ENCODE data around the gene USH1G.
"Not testable (repeated sequence)": the region's sequence is repeated elsewhere in the genome, so short reads cannot be mapped to it uniquely, and the experiment has no call there.

Gene USH1G

DNA sequence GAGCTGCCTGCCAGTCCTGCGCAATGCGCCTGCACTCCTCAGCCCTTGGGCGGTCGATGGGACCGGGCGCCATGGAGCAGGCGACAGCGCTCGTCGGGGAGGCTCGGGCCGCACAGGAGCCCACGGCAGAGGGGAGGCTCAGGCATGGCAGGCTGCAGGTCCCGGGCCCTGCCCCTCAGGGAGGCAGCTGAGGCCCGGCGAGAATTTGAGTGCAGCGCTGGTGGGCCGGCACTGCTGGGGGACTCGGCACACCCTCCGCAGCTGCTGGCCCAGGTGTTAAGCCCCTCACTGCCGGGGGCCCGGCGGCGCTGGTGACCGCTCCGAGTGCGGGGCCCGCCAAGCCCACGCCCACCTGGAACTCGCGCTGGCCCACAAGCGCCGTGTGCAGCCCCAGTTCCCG, 16.0 kb downstream of the USH1G start:
- DNase-seq (ENCODE audit: extremely low read depth in 1 of 2, low read depth in 1 of 2): no peak

DNA sequence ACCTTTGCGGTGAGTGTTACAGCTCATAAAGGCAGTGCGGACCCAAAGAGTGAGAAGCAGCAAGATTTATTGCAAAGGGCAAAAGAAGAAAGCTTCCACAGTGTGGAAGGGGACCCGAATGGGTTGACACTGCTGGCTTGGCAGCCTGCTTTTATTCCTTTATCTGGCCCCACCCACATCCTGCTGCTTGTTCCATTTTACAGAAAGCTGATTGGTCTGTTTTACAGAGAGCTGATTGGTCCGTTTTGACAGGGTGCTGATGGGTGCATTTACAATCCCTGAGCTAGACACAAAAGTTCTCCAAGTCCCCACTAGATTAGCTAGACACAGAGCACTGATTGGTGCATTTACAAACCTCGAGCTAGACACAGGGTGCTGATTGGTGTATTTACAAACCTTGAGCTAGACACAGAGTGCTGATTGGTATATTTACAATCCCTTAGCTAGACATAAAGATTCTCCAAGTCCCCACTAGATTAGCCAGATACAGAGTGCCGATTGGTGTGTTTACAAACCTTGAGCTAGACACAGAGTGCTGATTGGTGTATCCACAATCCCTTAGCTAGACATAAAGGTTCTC, 16.8 kb downstream of the USH1G start:
- DNase-seq (ENCODE audit: extremely low read depth in 1 of 2, low read depth in 1 of 2): not testable (repeated sequence)

DNA sequence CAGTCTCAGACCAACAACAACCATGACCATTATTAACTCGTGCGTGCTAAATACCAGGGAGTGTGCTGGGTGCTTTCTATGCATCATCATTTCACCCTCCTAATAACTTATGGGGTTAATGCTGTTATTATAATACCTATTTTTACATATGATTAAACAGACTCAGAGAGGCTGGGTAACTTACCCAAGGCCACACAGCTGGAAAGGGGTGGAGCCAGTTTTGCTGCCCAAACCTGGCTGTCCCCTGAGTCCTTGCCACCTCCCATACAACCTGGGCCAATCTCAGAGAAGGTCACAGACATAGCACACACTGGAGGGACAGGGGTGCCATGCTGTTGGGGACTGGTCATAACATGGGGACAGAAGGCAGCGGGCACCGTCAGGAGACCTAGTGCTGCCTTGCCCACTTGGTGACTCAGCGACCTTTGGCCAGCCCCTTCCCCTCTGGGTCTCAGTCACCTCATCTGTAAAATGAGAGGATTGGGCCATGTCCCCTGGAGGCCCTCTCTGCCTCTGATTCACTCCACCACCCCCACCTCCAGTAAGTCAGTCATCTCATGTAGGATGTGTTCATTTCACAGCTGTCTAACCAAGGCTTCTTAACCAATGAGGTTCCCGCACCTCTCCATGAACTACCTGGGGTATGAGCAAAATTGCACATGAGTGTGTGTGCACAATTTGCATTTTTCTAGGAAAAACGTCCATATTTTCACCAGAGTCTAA, 18.2 kb downstream of the USH1G start:
- no peak for DNase-seq (ENCODE audit: extremely low read depth in 1 of 2, low read depth in 1 of 2)

DNA sequence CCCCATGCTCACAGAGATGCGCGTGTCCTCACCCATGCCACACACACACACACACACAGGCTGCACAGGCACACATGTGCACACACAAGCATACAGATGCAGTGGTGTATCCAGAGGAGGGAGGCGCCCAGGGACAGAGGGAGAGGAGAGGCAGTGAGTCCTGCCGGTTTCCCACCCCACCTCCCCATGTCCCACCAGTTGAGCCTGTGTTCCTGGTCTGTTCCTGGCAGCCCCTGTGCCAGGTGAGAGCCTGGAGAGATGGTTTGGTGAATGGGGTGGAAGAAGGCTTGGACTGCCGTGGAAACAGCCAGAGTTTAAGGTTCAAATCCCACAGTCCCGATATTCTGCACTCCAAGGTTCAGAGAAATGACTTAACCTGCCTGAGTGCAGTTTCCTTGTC, 19.4 kb downstream of the USH1G start:
- no peak for DNase-seq (ENCODE audit: extremely low read depth in 1 of 2, low read depth in 1 of 2)

DNA sequence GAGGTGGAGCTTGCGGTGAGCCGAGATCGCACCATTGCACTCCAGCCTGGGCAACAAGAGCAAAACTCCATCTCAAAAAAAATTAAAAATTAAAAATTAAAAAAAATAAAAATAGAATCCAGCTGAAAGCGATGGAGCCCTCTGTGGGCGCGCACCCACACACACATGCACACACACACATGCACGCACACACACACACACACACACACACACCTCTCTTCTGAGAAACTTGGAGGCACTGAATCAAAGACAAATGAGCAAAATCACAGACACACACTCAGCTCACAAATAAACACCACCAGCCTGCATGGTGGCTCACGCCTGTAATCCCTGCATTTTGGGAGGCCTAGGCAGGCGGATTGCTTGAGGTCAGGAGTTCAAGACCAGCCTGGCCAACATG, 20.0 kb downstream of the USH1G start:
- DNase-seq (ENCODE audit: extremely low read depth in 1 of 2, low read depth in 1 of 2): no peak

DNA sequence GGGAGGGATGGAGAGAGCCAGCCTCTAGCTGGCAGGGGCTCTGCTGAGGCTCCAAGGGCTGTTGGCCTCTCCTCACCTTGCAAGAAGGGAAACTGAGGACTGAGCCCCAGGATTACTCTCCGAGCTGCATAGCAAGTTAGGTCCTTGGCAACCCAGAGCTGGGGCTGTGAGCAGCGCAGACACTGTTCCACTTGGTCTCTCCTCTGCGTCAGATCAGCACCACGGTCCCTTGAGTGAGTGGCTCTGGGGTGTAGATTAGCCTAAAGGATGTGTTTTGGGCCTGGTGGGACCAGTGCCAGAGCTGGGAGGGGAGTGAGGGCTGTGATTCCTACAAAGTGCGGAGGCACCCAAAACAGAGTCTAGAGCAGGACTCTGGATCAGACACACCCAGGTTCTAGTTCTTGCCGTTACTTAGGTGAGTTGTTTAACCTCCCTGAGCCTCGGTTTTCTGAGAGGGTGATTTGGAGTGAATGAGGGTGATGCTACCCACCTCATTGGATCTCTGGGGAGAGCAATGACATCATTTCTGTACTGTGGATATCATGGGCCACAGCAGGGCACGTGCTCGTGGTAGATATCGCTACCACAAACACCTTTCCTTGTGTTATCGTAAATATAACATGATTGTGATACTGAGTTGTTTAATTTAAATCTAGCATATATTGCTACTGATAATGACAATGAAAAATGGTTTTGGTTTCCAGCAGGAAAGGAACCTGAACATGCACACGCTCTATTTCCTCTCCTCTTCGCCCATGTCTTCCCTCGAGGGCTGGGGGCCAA, 21.5 kb downstream of the USH1G start:
- DNase-seq (ENCODE audit: extremely low read depth in 1 of 2, low read depth in 1 of 2): no peak

DNA sequence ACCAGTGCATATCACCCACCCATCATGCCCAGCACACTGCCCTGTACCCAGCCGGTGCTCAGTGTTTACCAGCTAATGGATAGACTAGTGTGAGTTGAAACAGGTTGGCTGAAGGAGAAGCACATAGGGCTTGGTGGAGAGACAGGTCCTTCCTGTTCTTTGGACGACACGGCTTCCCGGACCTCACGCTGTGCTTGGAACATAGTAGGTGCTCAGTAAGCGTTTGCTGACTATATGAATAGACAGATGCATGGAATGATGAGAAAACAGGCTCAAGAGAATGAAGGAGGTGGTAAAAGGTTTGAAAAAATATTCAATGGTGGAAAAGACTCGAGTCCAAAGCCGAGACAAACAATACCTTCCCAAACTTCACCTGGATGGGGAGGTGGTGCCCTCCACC, 22.8 kb downstream of the USH1G start:
- DNase-seq (ENCODE audit: extremely low read depth in 1 of 2, low read depth in 1 of 2): no peak

DNA sequence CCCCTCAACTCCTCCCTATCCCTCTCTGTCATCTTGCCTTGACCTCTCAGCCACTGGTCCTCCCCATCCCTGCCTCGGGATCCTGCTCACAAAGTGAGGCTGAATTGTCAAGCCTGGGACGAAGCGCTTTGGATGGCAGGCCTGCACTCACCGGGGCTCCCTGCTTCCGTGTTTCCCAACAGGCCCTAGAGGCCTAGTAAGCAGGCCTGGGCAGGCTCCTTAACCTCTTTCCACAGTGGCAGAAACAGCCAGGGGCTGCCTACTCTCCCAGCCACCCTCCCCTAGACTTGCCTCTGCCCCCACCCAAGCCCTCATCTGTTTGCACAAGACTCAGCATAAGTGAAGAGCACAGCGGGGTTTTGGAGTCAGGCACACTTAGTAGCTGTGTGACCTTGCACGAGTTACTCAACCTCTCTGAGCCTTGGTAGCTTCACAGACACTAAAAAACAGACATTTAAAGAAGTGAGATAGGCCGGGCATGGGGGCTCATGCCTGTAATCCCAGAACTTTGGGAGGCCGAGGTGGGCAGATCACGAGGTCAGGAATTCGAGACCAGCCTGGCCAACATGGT, 24.6 kb downstream of the USH1G start:
- no peak for DNase-seq (ENCODE audit: extremely low read depth in 1 of 2, low read depth in 1 of 2)

DNA sequence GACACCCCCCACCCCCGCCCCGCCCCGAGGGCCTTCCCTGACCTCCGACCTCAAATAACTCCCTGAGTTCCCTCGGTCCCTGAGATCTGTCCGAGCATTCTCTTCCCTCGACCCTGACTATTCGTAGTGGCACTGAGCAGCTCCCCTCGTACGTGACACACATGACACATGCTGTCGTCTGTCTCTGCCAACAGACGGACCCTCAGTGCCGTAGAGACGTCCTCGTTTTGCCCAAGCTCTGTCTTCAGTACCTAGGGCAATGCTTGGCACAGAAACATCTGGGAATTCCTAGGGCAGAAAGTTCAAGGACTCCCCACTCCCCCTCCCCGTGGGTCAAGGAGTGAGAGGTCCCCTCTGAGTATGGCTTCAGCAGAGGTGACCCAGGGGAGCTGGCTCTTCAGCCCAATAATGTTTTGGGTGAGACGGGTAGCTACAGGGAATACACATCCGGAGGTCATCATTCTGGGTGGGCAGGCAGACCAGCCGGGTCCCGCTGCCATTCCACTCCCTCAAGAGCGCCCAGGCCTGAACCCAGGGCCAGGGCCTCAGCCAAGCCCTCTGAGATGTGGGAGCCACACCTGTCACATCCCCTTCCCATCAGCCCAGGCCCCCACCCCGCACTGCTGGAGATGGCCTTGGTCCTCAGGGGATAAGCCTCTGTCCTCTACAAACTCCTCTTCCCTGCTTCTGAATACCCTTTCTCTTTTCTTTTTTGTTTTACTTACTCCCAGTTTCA, 29.0 kb downstream of the USH1G start:
- no peak for DNase-seq (ENCODE audit: extremely low read depth in 1 of 2, low read depth in 1 of 2)

DNA sequence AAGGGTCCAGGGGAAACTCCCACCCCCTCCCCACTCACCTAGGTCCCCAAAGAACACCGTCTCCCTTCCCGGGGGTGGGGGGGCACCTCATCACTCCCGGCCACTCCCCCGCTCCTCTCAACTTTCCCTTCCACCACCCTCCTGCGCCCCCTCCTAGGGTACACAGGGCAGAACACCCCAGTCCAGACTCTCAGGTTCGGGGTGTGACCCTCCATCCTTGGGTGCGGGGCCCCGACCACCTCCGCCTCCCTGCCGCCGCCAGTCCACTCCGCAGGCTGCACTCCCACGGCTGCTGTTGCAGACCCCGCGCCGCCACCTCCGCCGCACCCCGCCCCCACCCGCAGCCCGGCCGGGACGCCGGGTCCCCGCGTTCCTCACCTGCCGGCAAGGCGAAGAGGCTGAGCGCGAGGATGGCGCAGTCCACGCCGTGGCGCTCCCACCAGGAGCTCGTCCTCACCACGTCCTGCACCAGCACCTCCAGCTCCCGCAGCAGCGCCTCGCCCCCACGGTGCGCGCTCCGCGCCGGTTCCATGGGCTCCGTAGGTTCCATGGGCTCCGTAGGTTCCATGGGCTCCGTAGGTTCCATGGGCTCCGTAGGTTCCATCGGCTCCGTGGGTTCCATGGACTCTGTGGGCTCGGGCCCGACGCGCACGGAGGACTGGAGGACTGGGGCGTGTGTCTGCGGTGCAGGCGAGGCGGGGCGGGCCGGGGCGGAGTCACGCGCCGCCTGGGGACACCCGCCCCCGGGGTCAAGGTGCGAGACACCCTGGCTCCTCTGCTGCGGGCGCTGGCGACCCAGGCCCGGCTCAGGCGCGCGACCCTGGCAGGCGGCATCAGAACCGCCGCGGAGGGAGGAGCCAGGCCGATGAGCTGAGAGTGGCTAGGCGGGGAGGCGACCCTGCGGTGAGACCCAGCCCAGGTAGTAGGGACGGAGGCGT, 29.8 kb downstream of the USH1G start, which contains the start of gene FADS6:
TSS of gene FADS6 (minus strand) at position 660 of the 938 bp plus-strand sequence. CDS start at position 622, 38 bp downstream.
- no peak for DNase-seq (ENCODE audit: extremely low read depth in 1 of 2, low read depth in 1 of 2)

DNA sequence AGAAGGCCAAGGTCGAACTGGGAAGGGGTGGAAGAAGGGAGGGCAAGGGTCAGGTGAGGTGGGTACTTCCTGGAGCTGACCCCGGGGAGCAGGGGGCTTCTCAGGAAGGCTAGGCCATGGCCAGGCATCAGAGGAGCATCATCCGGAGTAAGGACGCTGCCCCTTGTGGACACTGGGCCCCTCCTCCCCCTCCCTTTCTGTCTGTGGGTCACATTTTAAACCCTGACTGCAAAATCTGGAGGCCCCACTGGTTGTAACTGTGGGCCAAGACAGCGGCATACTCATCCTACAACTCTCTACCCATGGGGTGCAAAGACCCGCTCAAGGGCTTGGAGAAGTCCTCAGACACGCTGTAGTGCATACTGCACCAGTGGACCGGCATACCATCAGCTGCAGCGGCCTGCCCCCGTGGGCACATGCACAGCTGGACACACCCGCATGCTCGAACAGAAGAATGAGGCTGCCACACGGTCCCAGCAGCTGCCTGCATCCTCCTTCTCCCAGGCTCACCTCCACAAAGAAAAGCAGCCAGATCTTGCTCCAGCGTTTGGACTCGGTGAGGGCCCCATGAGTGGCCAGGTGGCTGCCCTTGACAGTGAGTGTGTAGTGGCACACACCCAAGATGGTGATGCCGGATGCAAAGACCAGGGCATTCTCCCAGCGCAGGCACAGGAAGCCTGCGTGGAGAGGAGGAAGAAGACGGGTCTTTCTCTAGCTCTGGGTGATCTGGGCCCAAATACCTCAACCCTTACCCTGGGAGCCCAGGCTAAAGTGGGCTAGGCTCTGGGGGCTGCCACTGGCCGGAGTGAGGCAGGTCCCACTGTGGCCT, 30.8 kb downstream of the USH1G start:
- DNase-seq (ENCODE audit: extremely low read depth in 1 of 2, low read depth in 1 of 2): no peak

DNA sequence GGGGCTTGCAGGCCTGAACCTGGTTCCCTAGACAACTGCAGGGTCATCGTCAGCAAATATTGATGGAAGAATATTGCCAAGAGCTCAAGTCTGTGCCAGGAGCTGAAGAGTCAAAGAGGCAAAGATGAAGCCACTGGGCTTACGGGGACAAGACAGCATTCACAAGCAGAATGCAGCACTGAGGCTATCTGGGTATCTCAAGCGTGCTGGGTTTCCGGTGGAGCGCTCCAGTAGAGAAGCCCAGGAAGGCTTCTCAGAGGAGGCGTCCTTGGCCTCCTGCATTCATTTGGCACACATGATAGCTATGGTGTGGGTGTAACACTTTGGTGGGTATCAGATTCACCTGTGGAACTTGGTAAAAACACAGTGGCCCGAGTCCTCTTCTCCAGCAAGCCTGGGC, 32.5 kb downstream of the USH1G start:
- no peak for DNase-seq (ENCODE audit: extremely low read depth in 1 of 2, low read depth in 1 of 2)

DNA sequence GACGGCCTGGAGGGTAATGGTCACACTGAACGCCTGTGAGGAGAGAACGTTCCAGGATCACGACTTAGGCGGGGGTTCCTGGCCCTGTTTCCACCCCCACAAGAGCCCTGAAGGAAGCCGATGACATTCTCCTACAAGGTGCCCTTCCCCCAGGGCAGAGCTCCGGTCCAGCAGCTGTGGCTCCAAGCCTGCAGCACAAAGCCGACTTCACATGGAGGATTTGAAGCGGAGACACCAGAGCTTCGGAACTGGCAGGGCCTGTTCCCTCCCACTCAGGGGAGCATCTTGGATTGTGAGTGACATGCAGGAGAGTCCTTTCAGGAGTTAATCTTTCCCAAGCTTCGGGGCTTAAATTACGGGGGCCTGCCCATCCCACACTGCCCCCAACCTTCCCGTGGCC, 34.6 kb downstream of the USH1G start:
- DNase-seq (ENCODE audit: extremely low read depth in 1 of 2, low read depth in 1 of 2): no peak

DNA sequence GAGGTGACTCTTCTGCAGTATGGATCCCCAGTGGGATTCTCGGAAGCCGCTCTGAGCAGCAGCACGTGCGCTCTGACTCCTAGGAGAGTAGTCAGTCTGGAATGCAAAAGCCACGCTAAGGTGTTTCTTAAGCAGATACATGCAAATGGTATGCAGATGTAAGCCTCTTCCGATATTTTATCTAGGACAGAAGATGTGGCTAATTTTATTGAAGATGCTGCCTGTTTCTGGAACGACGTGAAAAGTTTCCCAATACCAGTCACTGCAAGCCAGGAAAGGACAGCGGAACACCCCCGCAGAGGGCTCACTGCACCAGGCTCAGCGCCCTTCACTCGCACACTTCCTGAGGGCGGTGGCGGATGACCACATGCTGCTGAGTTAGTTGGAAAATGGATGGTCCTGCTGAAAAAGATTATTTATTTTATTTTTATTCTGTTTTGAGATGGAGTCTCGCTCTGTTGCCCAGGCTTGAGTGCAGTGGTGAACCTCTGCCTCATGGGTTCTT, 39.8 kb downstream of the USH1G start:
- no peak for DNase-seq (ENCODE audit: extremely low read depth in 1 of 2, low read depth in 1 of 2)

DNA sequence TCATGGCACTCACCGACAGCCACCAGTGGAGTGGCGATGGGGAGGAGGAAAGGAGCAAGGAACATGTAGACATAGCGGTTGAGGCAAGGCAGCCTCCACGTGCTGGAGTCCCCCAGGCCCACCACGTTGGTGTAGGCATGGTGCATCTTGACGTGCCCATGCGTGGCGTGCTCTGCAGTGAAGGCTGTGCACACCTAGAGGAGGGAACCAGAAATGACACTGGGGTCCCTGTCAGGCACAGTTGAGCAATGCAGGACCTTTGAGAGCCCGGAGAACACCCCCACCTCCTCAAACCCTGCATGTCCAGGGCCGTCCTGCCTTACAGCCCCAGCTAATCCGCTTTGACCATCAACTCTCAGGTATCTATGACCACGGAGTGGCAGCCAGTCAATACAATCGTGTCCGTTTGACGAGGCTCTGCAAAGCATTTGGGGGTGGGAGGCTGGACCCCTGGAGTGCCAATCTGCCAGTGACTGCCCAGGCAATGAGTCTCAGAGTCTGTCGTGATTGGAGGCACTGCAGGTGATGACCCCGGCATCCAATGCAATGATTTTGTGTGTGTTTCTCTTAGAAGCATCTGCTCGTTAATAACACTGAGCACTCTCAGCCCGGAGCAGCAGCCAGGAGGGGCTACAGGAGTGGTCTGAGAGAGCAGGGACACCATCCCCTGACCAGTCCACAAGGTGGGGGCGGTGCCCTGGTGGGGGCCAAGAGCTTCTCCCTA, 40.4 kb downstream of the USH1G start:
- DNase-seq (ENCODE audit: extremely low read depth in 1 of 2, low read depth in 1 of 2): no peak

DNA sequence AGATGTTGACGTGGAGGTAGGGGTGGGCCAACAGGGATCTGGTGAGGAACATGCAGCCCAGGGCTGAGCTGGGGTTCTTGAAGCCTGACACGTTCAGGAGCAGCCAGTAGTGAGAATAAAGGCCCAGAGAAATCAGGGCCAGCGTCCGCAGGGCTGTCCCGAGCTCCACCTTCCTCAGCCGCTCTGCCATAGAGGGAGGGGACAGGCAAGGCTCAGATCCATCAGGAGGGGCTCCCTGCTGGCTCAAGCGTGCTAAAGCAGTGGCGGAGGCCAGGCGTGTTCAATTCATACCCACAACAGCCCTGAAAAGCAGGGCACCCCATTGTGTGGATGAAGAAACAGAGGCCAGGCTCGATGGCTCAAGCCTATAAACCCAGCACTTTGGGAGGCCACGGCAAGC, 42.0 kb downstream of the USH1G start:
- DNase-seq (ENCODE audit: extremely low read depth in 1 of 2, low read depth in 1 of 2): no peak

DNA sequence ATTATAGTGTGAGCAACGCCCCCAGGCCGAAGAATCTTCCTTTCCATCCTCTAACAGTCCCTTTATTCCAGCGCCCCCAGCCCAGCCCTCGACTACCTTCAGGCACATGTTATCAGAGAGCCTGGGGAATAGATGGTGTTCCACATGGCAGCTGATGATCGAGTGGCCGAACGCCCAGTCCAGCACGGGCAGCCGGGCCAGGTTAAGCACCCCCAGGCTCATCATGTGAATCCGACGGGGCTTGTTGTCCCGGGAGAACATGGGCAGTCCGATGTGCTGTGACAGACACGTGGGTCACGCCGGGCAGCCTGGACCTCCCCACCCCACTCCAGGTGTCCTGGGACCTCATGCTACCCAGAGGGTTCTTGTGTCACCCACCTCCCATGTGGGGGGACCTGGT, 43.7 kb downstream of the USH1G start:
- DNase-seq (ENCODE audit: extremely low read depth in 1 of 2, low read depth in 1 of 2): no peak

DNA sequence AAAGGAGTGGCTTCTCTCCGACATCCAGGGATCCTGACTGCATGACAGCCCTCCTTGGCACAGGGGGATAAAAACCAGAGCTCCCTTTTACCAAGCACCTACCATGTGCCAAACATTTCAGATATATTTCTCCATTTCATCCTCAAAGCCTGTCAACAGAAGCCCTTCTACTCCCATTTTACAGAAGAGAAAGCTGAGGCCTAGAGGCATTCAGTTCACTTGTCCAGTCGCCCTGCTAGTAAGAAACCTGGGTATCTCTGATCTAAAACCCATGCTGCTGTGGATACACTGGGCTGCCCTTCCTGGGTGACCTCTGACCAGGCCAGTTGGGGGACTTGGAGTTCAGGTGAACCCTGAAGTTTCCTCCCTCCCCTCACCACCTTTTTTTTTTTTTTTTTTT, 44.4 kb downstream of the USH1G start:
- no peak for DNase-seq (ENCODE audit: extremely low read depth in 1 of 2, low read depth in 1 of 2)

Measured in activated CD8-positive, alpha-beta memory T cell treated with anti-CD3 and anti-CD28 coated beads for 1 hour (primary cell).